ENCODE data around the gene PSMB4.

GRCh38 chr1:151443846-151444782 lies 44.7 kb downstream of the PSMB4 start:
- no peak for TF ChIP-seq POLR2A (IDR thresholded peaks at IDR 0.05)
- TF ChIP-seq, protein P1, sequence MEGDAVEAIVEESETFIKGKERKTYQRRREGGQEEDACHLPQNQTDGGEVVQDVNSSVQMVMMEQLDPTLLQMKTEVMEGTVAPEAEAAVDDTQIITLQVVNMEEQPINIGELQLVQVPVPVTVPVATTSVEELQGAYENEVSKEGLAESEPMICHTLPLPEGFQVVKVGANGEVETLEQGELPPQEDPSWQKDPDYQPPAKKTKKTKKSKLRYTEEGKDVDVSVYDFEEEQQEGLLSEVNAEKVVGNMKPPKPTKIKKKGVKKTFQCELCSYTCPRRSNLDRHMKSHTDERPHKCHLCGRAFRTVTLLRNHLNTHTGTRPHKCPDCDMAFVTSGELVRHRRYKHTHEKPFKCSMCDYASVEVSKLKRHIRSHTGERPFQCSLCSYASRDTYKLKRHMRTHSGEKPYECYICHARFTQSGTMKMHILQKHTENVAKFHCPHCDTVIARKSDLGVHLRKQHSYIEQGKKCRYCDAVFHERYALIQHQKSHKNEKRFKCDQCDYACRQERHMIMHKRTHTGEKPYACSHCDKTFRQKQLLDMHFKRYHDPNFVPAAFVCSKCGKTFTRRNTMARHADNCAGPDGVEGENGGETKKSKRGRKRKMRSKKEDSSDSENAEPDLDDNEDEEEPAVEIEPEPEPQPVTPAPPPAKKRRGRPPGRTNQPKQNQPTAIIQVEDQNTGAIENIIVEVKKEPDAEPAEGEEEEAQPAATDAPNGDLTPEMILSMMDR (IDR thresholded peaks at IDR 0.05), result peak; percentile 27 to 74 (median 59)

Measured in sigmoid colon (tissue), 3 donors.